GM23338 (cell line): Measurements from ENCODE around the gene EXOC4. TPM values are rescaled to one million over a fixed set of nuclear protein-coding genes. Genes with fewer than 3 reads are reported as not detected.

Experiments used
- ATAC-seq: fragments of 200-7000 bp; cut with Tn5 transposase; 3 replicates; pipeline ENCODE4 v1.9.1; 2020
- DNase-seq: peaks from one replicate; pipeline ENCODE4 v3.0.0-alpha.2; 2015; ENCODE audit warnings: low spot score
- H2AFZ ChIP-seq: fragments of 200-600 bp; sonication (generic); 2 replicates; pipeline ENCODE4 v1.8.0; 2016; ENCODE audit warnings: antibody characterized with exemption, mild to moderate bottlenecking, moderate library complexity
- H3F3A ChIP-seq: fragments of 200-600 bp; sonication (generic); replicated peaks from 2 replicates; pipeline ENCODE4 v1.8.0; 2017; ENCODE audit warnings: antibody characterized with exemption, mixed run types, low read depth
- H3K27ac ChIP-seq: fragments of 200-600 bp; sonication (generic); 2 replicates; pipeline ENCODE4 v1.6.1; 2016; ENCODE audit warnings: low read depth
- H3K27me3 ChIP-seq: fragments of 200-600 bp; sonication (generic); 2 replicates; pipeline ENCODE4 v1.8.0; 2016; ENCODE audit warnings: mild to moderate bottlenecking, mixed run types, moderate library complexity; ENCODE audit not compliant: insufficient read depth
- H3K36me3 ChIP-seq: fragments of 200-600 bp; sonication (generic); 2 replicates; pipeline ENCODE4 v1.8.0; 2016; ENCODE audit warnings: mild to moderate bottlenecking; ENCODE audit not compliant: insufficient read depth
- H3K4me1 ChIP-seq: fragments of 200-600 bp; sonication (generic); 2 replicates; pipeline ENCODE4 v1.8.0; 2016; ENCODE audit warnings: mild to moderate bottlenecking, moderate library complexity; ENCODE audit not compliant: insufficient read depth
- H3K4me2 ChIP-seq: fragments of 200-600 bp; sonication (generic); 2 replicates; pipeline ENCODE4 v1.7.1; 2017; ENCODE audit warnings: mixed run types
- H3K4me3 ChIP-seq: fragments of 200-600 bp; sonication (generic); 2 replicates; pipeline ENCODE4 v1.6.1; 2016; ENCODE audit warnings: mixed run types
- H3K79me2 ChIP-seq: fragments of 200-600 bp; sonication (generic); replicated peaks from 2 replicates; pipeline ENCODE4 v1.8.0; 2017; ENCODE audit warnings: mild to moderate bottlenecking; ENCODE audit not compliant: insufficient read depth
- H3K9me2 ChIP-seq: fragments of 200-600 bp; sonication (generic); 2 replicates; pipeline ENCODE4 v1.8.0; 2017; ENCODE audit not compliant: insufficient read depth
- H4K20me1 ChIP-seq: fragments of 200-600 bp; sonication (generic); replicated peaks from 2 replicates; pipeline ENCODE4 v1.8.0; 2017; ENCODE audit warnings: mild to moderate bottlenecking; ENCODE audit not compliant: insufficient read depth
- H3K27ac Mint-ChIP-seq: 2 replicates; pipeline ENCODE4 v1.8.0; 2020; ENCODE audit warnings: inconsistent platforms, mild to moderate bottlenecking, moderate library complexity, mixed read lengths
- H3K27me3 Mint-ChIP-seq: 3 replicates; pipeline ENCODE4 v1.8.0; 2022; ENCODE audit warnings: low read depth, mild to moderate bottlenecking, moderate library complexity, mixed read lengths, inconsistent platforms; ENCODE audit not compliant: insufficient read depth, poor library complexity
- H3K36me3 Mint-ChIP-seq: 3 replicates; pipeline ENCODE4 v1.8.0; 2021; ENCODE audit warnings: low read depth, mild to moderate bottlenecking, inconsistent platforms, moderate library complexity, mixed read lengths
- H3K4me1 Mint-ChIP-seq: 3 replicates; pipeline ENCODE4 v1.8.0; 2020; ENCODE audit warnings: mild to moderate bottlenecking, inconsistent platforms, mixed read lengths
- H3K4me3 Mint-ChIP-seq: 3 replicates; pipeline ENCODE4 v1.8.0; 2021; ENCODE audit warnings: moderate library complexity, mild to moderate bottlenecking, inconsistent platforms, mixed read lengths
- H3K9me3 Mint-ChIP-seq: 3 replicates; pipeline ENCODE4 v1.8.0; 2020; ENCODE audit warnings: moderate library complexity, mild to moderate bottlenecking, inconsistent platforms, mixed read lengths
- CREB1 ChIP-seq: fragments of 250-450 bp; sonication (Bioruptor Pico); IDR thresholded peaks from 2 replicates; pipeline ENCODE4 v1.5.0; 2020; ENCODE audit warnings: low read depth, mild to moderate bottlenecking, moderate library complexity
- EZH2 ChIP-seq: fragments of 200-600 bp; sonication (generic); IDR thresholded peaks from one replicate; pipeline ENCODE4 v1.8.0; 2017; ENCODE audit warnings: antibody characterized with exemption, mild to moderate bottlenecking, low read depth; ENCODE audit not compliant: unreplicated experiment
- EZH2phosphoT487 ChIP-seq: fragments of 200-600 bp; sonication (generic); IDR thresholded peaks from one replicate; pipeline ENCODE4 v1.8.1; 2018; ENCODE audit warnings: antibody characterized with exemption; ENCODE audit not compliant: unreplicated experiment
- NANOG ChIP-seq: IDR thresholded peaks from 2 replicates; pipeline ENCODE4 v1.6.1; 2016; ENCODE audit warnings: antibody characterized with exemption, borderline replicate concordance
- STAT1 ChIP-seq: IDR thresholded peaks from one replicate; pipeline ENCODE4 v1.6.1; 2016; ENCODE audit warnings: antibody characterized with exemption; ENCODE audit not compliant: unreplicated experiment
- ZNF114 ChIP-seq: fragments of 250-450 bp; sonication (Bioruptor Pico); IDR thresholded peaks from 2 replicates; pipeline ENCODE4 v1.5.0; 2020; ENCODE audit warnings: mild to moderate bottlenecking, moderate library complexity
- ZNF331 ChIP-seq: fragments of 250-450 bp; sonication (Bioruptor Pico); IDR thresholded peaks from 2 replicates; pipeline ENCODE4 v1.5.0; 2020; ENCODE audit warnings: low read depth, mild to moderate bottlenecking, moderate library complexity
- polyA plus RNA-seq: library from polyadenylated mRNA; unstranded; fragments of >200 nt; fragmentation: Nextera tagmentation; extraction: Ambion mirVana; gene quantifications from 2 replicates; pipeline ENCODE4 v1.2.1, GENCODE V29; 2016
- total RNA-seq: library from RNA; depleted of rRNA; stranded (reverse); fragments of >200 nt; shearing (Covaris generic); gene quantifications from 2 replicates; pipeline ENCODE4 v1.2.3, GENCODE V29; 2014
- TF ChIP-seq, protein P1 (sequence below): fragments of 250-450 bp; sonication (Bioruptor Pico); IDR thresholded peaks from 2 replicates; pipeline ENCODE4 v1.5.0; 2020; ENCODE audit warnings: mild to moderate bottlenecking, moderate library complexity
- TF ChIP-seq, protein P2 (sequence below): IDR thresholded peaks from 2 replicates; pipeline ENCODE4 v1.6.1; 2016; ENCODE audit warnings: antibody characterized with exemption

Gene EXOC4
- total and polyA plus RNA-seq, 2 experiments from 2014 or later, result 37.5 to 52.7 TPM

DNA sequence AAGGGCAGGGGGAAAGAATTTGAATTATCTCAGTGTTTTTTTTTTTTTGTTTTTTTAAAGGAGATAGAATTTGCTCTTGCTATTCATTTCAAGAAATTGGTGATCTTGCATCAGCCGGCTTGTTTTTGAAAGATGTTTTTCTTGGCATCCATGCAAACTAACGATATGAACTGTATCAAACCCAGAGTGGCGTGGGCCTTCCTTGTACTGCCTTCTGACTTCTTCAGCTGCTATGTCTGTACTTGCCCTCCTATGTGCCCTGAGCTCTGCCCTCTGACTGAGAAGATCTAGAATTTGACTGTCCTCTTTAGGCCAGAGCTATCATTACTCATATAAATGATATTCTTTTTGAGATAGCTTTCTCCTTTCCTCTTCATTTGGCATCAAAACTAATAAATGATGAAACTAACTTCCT lies 183.1 kb downstream of the EXOC4 start (continued):
- TF ChIP-seq, protein P1, sequence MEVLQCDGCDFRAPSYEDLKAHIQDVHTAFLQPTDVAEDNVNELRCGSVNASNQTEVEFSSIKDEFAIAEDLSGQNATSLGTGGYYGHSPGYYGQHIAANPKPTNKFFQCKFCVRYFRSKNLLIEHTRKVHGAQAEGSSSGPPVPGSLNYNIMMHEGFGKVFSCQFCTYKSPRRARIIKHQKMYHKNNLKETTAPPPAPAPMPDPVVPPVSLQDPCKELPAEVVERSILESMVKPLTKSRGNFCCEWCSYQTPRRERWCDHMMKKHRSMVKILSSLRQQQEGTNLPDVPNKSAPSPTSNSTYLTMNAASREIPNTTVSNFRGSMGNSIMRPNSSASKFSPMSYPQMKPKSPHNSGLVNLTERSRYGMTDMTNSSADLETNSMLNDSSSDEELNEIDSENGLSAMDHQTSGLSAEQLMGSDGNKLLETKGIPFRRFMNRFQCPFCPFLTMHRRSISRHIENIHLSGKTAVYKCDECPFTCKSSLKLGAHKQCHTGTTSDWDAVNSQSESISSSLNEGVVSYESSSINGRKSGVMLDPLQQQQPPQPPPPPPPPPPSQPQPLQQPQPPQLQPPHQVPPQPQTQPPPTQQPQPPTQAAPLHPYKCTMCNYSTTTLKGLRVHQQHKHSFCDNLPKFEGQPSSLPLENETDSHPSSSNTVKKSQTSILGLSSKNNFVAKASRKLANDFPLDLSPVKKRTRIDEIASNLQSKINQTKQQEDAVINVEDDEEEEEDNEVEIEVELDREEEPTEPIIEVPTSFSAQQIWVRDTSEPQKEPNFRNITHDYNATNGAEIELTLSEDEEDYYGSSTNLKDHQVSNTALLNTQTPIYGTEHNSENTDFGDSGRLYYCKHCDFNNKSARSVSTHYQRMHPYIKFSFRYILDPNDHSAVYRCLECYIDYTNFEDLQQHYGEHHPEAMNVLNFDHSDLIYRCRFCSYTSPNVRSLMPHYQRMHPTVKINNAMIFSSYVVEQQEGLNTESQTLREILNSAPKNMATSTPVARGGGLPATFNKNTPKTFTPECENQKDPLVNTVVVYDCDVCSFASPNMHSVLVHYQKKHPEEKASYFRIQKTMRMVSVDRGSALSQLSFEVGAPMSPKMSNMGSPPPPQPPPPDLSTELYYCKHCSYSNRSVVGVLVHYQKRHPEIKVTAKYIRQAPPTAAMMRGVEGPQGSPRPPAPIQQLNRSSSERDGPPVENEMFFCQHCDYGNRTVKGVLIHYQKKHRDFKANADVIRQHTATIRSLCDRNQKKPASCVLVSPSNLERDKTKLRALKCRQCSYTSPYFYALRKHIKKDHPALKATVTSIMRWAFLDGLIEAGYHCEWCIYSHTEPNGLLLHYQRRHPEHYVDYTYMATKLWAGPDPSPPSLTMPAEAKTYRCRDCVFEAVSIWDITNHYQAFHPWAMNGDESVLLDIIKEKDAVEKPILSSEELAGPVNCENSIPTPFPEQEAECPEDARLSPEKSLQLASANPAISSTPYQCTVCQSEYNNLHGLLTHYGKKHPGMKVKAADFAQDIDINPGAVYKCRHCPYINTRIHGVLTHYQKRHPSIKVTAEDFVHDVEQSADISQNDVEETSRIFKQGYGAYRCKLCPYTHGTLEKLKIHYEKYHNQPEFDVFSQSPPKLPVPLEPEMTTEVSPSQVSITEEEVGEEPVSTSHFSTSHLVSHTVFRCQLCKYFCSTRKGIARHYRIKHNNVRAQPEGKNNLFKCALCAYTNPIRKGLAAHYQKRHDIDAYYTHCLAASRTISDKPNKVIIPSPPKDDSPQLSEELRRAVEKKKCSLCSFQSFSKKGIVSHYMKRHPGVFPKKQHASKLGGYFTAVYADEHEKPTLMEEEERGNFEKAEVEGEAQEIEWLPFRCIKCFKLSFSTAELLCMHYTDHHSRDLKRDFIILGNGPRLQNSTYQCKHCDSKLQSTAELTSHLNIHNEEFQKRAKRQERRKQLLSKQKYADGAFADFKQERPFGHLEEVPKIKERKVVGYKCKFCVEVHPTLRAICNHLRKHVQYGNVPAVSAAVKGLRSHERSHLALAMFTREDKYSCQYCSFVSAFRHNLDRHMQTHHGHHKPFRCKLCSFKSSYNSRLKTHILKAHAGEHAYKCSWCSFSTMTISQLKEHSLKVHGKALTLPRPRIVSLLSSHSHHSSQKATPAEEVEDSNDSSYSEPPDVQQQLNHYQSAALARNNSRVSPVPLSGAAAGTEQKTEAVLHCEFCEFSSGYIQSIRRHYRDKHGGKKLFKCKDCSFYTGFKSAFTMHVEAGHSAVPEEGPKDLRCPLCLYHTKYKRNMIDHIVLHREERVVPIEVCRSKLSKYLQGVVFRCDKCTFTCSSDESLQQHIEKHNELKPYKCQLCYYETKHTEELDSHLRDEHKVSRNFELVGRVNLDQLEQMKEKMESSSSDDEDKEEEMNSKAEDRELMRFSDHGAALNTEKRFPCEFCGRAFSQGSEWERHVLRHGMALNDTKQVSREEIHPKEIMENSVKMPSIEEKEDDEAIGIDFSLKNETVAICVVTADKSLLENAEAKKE (CRISPR knock-in tag), result no peak
- no peak for TF ChIP-seq ZNF331
- no peak for TF ChIP-seq ZNF114
- no peak for TF ChIP-seq NANOG
- TF ChIP-seq EZH2phosphoT487, result no peak
- TF ChIP-seq EZH2, result no peak

DNA sequence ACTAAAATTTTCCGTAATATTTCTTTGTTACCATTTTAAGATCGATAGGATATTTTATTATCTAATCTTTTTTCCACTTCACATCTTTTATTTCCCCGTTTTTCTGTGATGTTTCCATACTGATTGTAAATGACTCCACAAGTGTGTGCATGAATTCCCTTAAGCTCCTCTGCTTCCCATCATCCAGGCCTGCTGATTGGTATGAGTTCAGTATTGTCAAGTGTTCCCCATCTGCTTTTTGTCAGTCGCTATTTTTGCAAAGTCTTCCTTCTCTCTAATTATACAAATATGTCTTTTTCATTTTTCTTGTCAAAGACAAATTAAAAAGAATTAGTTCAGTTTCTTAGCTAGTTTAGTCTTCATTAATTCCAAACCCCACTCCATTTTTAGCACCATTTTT lies 184.7 kb downstream of the EXOC4 start:
- TF ChIP-seq, protein P2, sequence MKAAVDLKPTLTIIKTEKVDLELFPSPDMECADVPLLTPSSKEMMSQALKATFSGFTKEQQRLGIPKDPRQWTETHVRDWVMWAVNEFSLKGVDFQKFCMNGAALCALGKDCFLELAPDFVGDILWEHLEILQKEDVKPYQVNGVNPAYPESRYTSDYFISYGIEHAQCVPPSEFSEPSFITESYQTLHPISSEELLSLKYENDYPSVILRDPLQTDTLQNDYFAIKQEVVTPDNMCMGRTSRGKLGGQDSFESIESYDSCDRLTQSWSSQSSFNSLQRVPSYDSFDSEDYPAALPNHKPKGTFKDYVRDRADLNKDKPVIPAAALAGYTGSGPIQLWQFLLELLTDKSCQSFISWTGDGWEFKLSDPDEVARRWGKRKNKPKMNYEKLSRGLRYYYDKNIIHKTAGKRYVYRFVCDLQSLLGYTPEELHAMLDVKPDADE, result no peak
- TF ChIP-seq CREB1 (CRISPR knock-in tag), result no peak
- no peak for TF ChIP-seq STAT1
- Mint-ChIP-seq H3K9me3 (no peaks in the 10 kb centered on the region), H3K4me1 (peaks cover 15% of the 10 kb centered on the region), H3K4me3 (no peak overlapping the region), H3K36me3 (no peaks in the 10 kb centered on the region; the same call in 2 of the 3 replicates), H3K27me3 (peaks cover 5% of the 10 kb centered on the region), H3K27ac (no peak overlapping the region)
- DNase-seq, result no peak
- H2AFZ ChIP-seq, result no peak overlapping the region
- H3K4me2 ChIP-seq, result no peak overlapping the region
- no peak overlapping the region for H3K27ac ChIP-seq
- H3K36me3 ChIP-seq, result no peaks in the 10 kb centered on the region
- H3F3A ChIP-seq, result no peaks in the 10 kb centered on the region
- H4K20me1 ChIP-seq, result 0 out of 2 replicates have a peak, but pooled peaks cover 4% of the 10 kb centered on the region
- peaks cover 14% of the 10 kb centered on the region; the same call in 1 of the 2 replicates for H3K4me1 ChIP-seq
- H3K9me2 ChIP-seq, result peaks cover 10% of the 10 kb centered on the region; the same call in 1 of the 2 replicates
- H3K79me2 ChIP-seq, result no peaks in the 10 kb centered on the region; the same call in 1 of the 2 replicates
- no peak for ATAC-seq
- no peaks in the 10 kb centered on the region for H3K27me3 ChIP-seq
- no peak overlapping the region for H3K4me3 ChIP-seq
